ENCODE results near the gene GAS6. TPM values are rescaled to one million over a fixed set of nuclear protein-coding genes. Genes with fewer than 3 reads are reported as not detected.

The GAS6 gene
- total and polyA plus RNA-seq, 2 donors (not counting 1 experiment from before 2014, with no cell fraction given) = 227 to 301 TPM

DNA sequence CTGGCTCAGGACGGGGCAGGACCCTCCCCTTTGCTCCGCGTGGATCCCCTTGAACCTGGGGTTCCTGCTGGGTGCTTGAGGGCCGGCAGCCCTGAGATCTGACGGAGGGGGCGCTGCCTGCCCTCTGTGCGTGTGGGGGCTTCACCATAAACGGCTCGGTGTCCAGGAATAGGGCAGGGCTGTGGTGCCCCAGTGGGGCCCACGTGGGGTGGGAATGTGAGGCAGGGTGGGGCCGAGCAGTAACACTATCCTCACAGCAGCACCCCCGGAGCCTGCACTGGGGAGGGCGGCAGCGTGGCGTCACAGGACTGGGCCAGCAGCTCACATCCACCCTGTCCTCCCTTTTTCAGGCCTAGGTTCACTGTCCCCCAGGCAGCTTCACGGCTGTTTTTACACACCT, 38.0 kb downstream of the GAS6 start:
- Histone ChIP-seq H3K4me1 (ENCODE audit: control insufficient read depth, extremely low read depth, insufficient read depth, low read length) (peaks cover 16% of the 10 kb centered on the region), H3K9ac (ENCODE audit: insufficient read depth, low read length) (no peak overlapping the region), H3K9me3 (ENCODE audit: control insufficient read depth, insufficient read depth, low read depth, low read length) (no peaks in the 10 kb centered on the region), H3K36me3 (ENCODE audit: control insufficient read depth, insufficient read depth, low read length) (peaks cover 55% of the 10 kb centered on the region), H3K79me2 (ENCODE audit: control insufficient read depth, insufficient read depth, low read length) (no peaks in the 10 kb centered on the region), H3K27ac (ENCODE audit: insufficient read depth, low read length) (no peak overlapping the region), H3K4me3 (replicated peaks in 1 of 4; ENCODE audit: control extremely low read depth in 1 of 4, insufficient read depth in 1 of 4, low read depth in 3 of 4, low read length in 4 of 4) (no peak overlapping the region), H3K27me3 (ENCODE audit: control insufficient read depth, insufficient read depth, low read length) (no peaks in the 10 kb centered on the region), H3K4me2 (ENCODE audit: extremely low read depth, insufficient read depth, low read length) (no peak overlapping the region), H2AFZ (ENCODE audit: low read length) (no peak overlapping the region), H4K20me1 (ENCODE audit: control insufficient read depth, extremely low read depth, insufficient read depth, low read length) (no peaks in the 10 kb centered on the region)
- TF ChIP-seq, protein P1, sequence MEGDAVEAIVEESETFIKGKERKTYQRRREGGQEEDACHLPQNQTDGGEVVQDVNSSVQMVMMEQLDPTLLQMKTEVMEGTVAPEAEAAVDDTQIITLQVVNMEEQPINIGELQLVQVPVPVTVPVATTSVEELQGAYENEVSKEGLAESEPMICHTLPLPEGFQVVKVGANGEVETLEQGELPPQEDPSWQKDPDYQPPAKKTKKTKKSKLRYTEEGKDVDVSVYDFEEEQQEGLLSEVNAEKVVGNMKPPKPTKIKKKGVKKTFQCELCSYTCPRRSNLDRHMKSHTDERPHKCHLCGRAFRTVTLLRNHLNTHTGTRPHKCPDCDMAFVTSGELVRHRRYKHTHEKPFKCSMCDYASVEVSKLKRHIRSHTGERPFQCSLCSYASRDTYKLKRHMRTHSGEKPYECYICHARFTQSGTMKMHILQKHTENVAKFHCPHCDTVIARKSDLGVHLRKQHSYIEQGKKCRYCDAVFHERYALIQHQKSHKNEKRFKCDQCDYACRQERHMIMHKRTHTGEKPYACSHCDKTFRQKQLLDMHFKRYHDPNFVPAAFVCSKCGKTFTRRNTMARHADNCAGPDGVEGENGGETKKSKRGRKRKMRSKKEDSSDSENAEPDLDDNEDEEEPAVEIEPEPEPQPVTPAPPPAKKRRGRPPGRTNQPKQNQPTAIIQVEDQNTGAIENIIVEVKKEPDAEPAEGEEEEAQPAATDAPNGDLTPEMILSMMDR (conservative IDR thresholded peaks at IDR 0.05 in 1 of 2, IDR thresholded peaks at IDR 0.05 in 1 of 2; ENCODE audit: low read depth in 1 of 2, low read length in 2 of 2) = no peak
- TF ChIP-seq EZH2 (IDR thresholded peaks at IDR 0.05; ENCODE audit: low read length, missing control alignments) = no peak
- DNase-seq (ENCODE audit: low read depth in 2 of 2) = no peak

DNA sequence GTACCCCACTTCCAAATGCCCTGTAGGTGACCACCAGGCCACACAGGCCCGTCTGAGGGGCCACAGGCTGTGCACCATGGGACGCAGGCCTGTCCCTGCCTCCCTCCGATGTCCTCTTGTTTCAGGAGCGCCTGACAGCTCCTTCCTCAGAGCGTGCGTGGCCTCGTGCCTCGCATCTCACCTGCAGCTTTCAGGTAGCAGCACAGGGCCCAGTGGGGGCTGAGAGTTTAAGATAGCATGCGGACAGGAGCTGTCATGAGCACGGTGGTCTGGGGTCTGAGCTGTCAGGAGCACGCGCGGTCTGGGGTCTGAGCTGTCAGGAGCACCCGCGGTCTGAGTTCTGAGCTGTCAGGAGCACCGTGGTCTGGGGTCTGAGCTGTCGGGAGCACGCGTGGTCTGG, 40.1 kb downstream of the GAS6 start:
- no peaks in the 10 kb centered on the region for H3K79me2 ChIP-seq (ENCODE audit: control insufficient read depth, insufficient read depth, low read length)
- no peak overlapping the region for H3K4me3 ChIP-seq (replicated peaks in 1 of 4; ENCODE audit: control extremely low read depth in 1 of 4, insufficient read depth in 1 of 4, low read depth in 3 of 4, low read length in 4 of 4)
- no peaks in the 10 kb centered on the region for H3K27me3 ChIP-seq (ENCODE audit: control insufficient read depth, insufficient read depth, low read length)
- H4K20me1 ChIP-seq (ENCODE audit: control insufficient read depth, extremely low read depth, insufficient read depth, low read length) = no peaks in the 10 kb centered on the region
- peaks cover 56% of the 10 kb centered on the region for H3K36me3 ChIP-seq (ENCODE audit: control insufficient read depth, insufficient read depth, low read length)
- H3K9me3 ChIP-seq (ENCODE audit: control insufficient read depth, insufficient read depth, low read depth, low read length) = no peaks in the 10 kb centered on the region
- no peak for DNase-seq (ENCODE audit: low read depth in 2 of 2)
- TF ChIP-seq, protein P1 (conservative IDR thresholded peaks at IDR 0.05 in 1 of 2, IDR thresholded peaks at IDR 0.05 in 1 of 2; ENCODE audit: low read depth in 1 of 2, low read length in 2 of 2) = no peak
- no peak for TF ChIP-seq EZH2 (IDR thresholded peaks at IDR 0.05; ENCODE audit: low read length, missing control alignments)
- peaks cover 27% of the 10 kb centered on the region for H3K4me1 ChIP-seq (ENCODE audit: control insufficient read depth, extremely low read depth, insufficient read depth, low read length)
- H2AFZ ChIP-seq (ENCODE audit: low read length) = no peak overlapping the region
- no peak overlapping the region for H3K9ac ChIP-seq (ENCODE audit: insufficient read depth, low read length)
- no peak overlapping the region for H3K27ac ChIP-seq (ENCODE audit: insufficient read depth, low read length)
- no peak overlapping the region for H3K4me2 ChIP-seq (ENCODE audit: extremely low read depth, insufficient read depth, low read length)

GRCh38 chr13:113822956-113823744, 40.7 kb downstream of the GAS6 start:
- H2AFZ ChIP-seq (ENCODE audit: low read length) = no peak overlapping the region
- no peak overlapping the region for H3K4me3 ChIP-seq (replicated peaks in 1 of 4; ENCODE audit: control extremely low read depth in 1 of 4, insufficient read depth in 1 of 4, low read depth in 3 of 4, low read length in 4 of 4)
- no peak overlapping the region for H3K9ac ChIP-seq (ENCODE audit: insufficient read depth, low read length)
- H3K27me3 ChIP-seq (ENCODE audit: control insufficient read depth, insufficient read depth, low read length) = no peaks in the 10 kb centered on the region
- H3K4me1 ChIP-seq (ENCODE audit: control insufficient read depth, extremely low read depth, insufficient read depth, low read length) = peaks cover 27% of the 10 kb centered on the region
- H4K20me1 ChIP-seq (ENCODE audit: control insufficient read depth, extremely low read depth, insufficient read depth, low read length) = no peaks in the 10 kb centered on the region
- H3K79me2 ChIP-seq (ENCODE audit: control insufficient read depth, insufficient read depth, low read length) = no peaks in the 10 kb centered on the region
- TF ChIP-seq EZH2 (IDR thresholded peaks at IDR 0.05; ENCODE audit: low read length, missing control alignments) = no peak
- H3K9me3 ChIP-seq (ENCODE audit: control insufficient read depth, insufficient read depth, low read depth, low read length) = no peaks in the 10 kb centered on the region
- H3K36me3 ChIP-seq (ENCODE audit: control insufficient read depth, insufficient read depth, low read length) = peaks cover 55% of the 10 kb centered on the region
- H3K4me2 ChIP-seq (ENCODE audit: extremely low read depth, insufficient read depth, low read length) = no peak overlapping the region
- DNase-seq (ENCODE audit: low read depth in 2 of 2) = no peak
- no peak overlapping the region for H3K27ac ChIP-seq (ENCODE audit: insufficient read depth, low read length)
